Tibial artery (tissue), 4 donors: ENCODE measurements around the gene TMBIM6.

Experiments used
- DNase-seq, 2 donors: peaks; one replicate each; pipeline ENCODE4 v3.0.0-alpha.2; 2019
- H3K27ac ChIP-seq, 2 donors: fragments of 200-600 bp; sonication (generic) in 1 of 2; 1 replicate in 1 of 2; 2 replicates in 1 of 2; pipeline ENCODE4 v1.5.1; 2018 to 2019; ENCODE audit warnings: mild to moderate bottlenecking in 1 of 2
- H3K27me3 ChIP-seq, 2 donors: fragments of 200-600 bp; sonication (generic) in 1 of 2; one replicate each; pipeline versions ENCODE4 v1.5.1 to v1.6.0; 2016 to 2019
- H3K36me3 ChIP-seq, 3 donors: fragments of 200-600 bp; sonication (generic) in 2 of 3; one replicate each; pipeline ENCODE4 v1.5.1; 2016 to 2019; ENCODE audit warnings: mild to moderate bottlenecking in 2 of 3
- H3K4me1 ChIP-seq, 4 donors: fragments of 200-600 bp; sonication (generic) in 2 of 4; 1 replicate in 3 of 4; 2 replicates in 1 of 4; pipeline ENCODE4 v1.5.1; 2016 to 2019
- H3K4me3 ChIP-seq, 2 donors: fragments of 200-600 bp; sonication (generic) in 1 of 2; 1 replicate in 1 of 2; 2 replicates in 1 of 2; pipeline ENCODE4 v1.5.1; 2018 to 2019; ENCODE audit warnings: mild to moderate bottlenecking in 2 of 2
- H3K9me3 ChIP-seq, 3 donors: fragments of 200-600 bp; sonication (generic) in 1 of 3; one replicate each; pipeline ENCODE4 v1.5.1; 2016 to 2019
- intact Hi-C: fragments of 100-400 bp; cut with DNase I; formaldehyde crosslinking; loops from one replicate; pipeline ENCODE4 v1.15.0; 2023; ENCODE audit warnings: low total_unique reads
- TF ChIP-seq, protein P1 (sequence below), 2 experiments: fragments of 200-600 bp in 1 of 2; fragments of 450-650 bp in 1 of 2; IDR thresholded peaks; one replicate each; pipeline ENCODE4 v1.5.1; 2017 to 2019; ENCODE audit warnings: antibody characterized with exemption in 2 of 2, mild to moderate bottlenecking in 1 of 2, moderate library complexity in 1 of 2

The TMBIM6 gene

DNA sequence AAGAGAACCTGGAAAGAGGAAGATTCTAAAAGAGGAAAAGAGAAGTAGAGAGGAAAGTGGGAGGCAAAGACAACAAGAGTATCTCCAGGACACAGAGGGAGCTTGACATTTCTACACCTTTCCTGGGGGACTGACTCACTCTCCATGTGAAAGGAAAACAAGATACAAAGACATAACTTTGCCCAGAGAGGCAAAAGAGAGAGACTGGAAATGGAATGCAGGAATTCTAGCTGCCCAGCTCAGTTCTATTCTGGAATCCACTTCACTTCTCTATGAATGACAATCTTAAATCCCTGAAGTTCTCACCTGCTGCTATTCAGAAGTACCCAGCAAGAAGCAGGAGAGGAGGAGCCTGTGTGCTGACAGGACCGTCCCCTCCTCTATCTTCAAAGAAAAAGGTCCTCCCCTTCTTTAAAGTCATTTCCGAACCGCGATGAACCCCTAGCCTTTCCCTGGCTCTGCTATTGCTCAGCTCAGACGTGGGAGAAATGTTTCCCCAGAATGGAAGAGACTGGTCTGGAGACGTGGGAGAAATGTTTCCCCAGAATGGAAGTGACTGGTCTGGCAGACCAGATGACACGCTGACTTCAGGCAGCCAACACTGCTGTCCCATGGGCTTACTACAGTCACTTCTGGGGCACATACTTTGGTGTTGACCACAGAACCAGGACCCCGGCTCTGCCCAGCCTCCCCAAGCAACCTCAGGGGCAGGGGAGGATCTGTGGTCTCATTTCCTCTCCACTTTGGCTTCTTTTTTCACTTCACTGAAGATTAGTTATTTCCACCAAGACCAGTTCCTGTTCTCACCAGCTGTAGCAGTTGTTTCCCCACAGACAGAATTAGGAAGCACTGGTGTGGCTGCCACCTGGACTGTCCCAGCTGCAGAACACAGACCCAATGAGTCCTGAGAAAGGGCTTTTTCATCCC lies 42.5 kb upstream of the TMBIM6 start:
- peaks cover 0 to 66% (median 32%) of the 10 kb centered on the region in 4 donors for H3K4me1 ChIP-seq
- no peaks in the 10 kb centered on the region for H3K36me3 ChIP-seq
- H3K27ac ChIP-seq = peak overlapping the region; percentile 69 to 82
- intact Hi-C loops = no loop called here
- TF ChIP-seq, protein P1, sequence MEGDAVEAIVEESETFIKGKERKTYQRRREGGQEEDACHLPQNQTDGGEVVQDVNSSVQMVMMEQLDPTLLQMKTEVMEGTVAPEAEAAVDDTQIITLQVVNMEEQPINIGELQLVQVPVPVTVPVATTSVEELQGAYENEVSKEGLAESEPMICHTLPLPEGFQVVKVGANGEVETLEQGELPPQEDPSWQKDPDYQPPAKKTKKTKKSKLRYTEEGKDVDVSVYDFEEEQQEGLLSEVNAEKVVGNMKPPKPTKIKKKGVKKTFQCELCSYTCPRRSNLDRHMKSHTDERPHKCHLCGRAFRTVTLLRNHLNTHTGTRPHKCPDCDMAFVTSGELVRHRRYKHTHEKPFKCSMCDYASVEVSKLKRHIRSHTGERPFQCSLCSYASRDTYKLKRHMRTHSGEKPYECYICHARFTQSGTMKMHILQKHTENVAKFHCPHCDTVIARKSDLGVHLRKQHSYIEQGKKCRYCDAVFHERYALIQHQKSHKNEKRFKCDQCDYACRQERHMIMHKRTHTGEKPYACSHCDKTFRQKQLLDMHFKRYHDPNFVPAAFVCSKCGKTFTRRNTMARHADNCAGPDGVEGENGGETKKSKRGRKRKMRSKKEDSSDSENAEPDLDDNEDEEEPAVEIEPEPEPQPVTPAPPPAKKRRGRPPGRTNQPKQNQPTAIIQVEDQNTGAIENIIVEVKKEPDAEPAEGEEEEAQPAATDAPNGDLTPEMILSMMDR (IDR thresholded peaks at IDR 0.05) = no peak
- H3K4me3 ChIP-seq = peak overlapping the region; percentile 31 to 42
- no peaks in the 10 kb centered on the region for H3K9me3 ChIP-seq
- H3K27me3 ChIP-seq = no peaks in the 10 kb centered on the region
- DNase-seq = peak; percentile 24 to 76

DNA sequence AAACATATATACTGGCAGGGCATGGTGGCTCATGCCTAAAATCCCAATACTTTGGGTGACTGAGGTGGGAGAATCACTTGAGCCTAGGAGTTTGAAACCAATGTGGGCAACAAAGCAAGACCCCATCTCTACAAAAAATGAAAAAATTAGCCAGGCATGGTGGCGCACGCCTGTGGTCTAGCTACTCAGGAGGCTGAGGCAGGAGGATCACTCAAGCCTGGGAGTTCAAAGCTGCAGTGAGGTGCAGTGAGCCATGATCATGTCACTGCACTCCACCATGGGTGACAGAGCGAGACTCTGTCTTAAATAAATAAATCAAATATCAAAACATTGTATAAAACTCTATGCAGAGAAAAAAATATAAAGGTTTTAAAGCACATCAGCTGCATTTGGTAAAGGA lies 39.3 kb upstream of the TMBIM6 start:
- Histone ChIP-seq H3K27me3 (no peaks in the 10 kb centered on the region), H3K4me1 (peaks cover 0 to 76% (median 44%) of the 10 kb centered on the region in 4 donors)
- intact Hi-C loops = no loop called here

DNA sequence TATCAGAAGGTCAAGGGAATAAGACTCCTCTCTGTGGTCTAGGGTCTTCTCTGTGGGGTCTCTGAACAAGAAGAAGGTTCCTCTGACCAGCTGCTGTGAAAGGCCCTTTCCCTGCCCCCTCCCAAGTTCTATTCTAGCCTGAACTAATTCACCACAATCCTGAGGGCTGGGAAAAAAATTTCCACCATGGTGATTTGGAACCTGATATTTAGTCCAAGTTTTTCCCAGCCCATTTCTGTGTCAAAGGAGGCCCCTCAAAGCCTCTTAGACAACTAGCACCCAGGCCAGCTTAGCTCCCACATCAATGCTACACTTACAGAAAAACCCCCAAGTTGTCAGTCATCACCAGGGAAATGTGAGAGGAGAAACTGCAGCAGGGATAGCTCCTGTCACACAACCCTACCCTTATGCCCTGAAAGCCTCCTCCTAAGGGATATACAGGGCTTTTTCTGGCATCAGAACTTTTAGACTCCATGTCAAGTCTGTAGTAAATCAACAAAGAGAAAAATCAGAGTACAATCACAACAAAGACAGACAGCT lies 38.6 kb upstream of the TMBIM6 start:
- no peaks in the 10 kb centered on the region for H3K27me3 ChIP-seq
- TF ChIP-seq, protein P1 (IDR thresholded peaks at IDR 0.05) = no peak
- peak overlapping the region; percentile 38 to 94 for H3K27ac ChIP-seq
- H3K9me3 ChIP-seq = no peaks in the 10 kb centered on the region
- no peaks in the 10 kb centered on the region for H3K36me3 ChIP-seq
- DNase-seq = no peak
- H3K4me1 ChIP-seq = peaks cover 0 to 68% (median 40%) of the 10 kb centered on the region in 4 donors
- intact Hi-C loops = no loop called here
- H3K4me3 ChIP-seq = no peak overlapping the region

More for the DNA sequence above, 39.3 kb upstream of the TMBIM6 start:
- TF ChIP-seq, protein P1 (IDR thresholded peaks at IDR 0.05) = no peak
- no peak for DNase-seq
- H3K27ac ChIP-seq = peak overlapping the region; percentile 38 to 94
- H3K36me3 ChIP-seq = no peaks in the 10 kb centered on the region
- no peaks in the 10 kb centered on the region for H3K9me3 ChIP-seq
- no peak overlapping the region for H3K4me3 ChIP-seq

DNA sequence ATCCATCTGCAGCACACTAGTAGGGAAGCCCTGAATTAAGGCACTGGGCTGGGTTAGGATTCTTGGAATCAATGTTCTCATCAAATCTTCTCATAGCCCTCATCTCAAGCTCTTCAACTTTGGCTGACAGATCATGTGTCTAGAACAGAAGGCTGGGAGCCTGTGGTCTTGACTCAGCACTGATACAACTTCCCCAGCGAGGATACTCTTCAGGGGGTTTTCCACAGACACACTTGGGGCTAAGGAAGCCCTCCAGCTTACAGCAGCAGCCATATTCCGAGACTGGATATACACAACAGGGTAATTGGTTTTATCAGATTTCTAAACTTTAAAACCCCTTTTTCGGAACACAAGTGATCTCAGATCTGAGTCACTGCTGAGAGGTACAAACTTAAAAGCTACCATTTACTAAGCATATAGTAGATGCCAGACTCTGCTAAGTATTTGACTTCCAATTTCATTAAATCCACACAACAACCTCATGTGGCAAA lies 37.7 kb upstream of the TMBIM6 start:
- Histone ChIP-seq H3K4me1 (peaks cover 0 to 59% (median 33%) of the 10 kb centered on the region in 4 donors), H3K9me3 (no peaks in the 10 kb centered on the region), H3K4me3 (no peak overlapping the region), H3K27ac (peak overlapping the region; percentile 38 to 94), H3K36me3 (no peaks in the 10 kb centered on the region), H3K27me3 (no peaks in the 10 kb centered on the region)
- intact Hi-C loops = no loop called here
- DNase-seq = no peak
- TF ChIP-seq, protein P1 (IDR thresholded peaks at IDR 0.05) = no peak

DNA sequence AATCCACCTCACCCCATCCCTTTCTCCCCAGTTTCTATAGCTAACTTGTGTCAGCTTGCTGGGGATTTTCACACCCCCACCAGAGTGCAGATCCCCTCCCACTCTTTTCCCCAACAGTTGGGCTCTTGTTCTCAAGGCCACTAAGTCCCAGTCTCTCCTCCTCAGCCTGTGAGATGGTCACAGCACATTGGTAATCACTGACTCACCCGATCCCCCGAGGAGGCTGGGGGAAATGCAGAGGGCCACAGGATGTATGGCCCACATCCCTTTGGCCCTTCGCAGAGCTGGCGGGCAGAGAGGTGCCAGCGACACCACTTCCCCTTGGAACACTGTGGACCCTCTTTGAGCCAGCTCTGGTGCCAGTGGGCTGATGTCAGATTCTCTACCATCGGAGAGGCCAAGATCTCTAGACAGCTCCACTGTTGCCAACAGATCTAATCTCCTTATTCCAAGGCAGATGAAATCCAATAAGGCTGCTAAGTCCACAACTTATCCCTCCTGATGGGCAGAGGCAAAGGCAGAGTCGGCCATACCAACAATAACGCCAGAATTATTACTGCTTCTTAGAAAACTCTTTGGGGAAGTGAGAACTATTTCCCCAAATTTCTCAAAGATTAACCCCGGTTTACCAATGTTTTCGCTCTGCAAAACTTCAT lies 35.8 kb upstream of the TMBIM6 start:
- Histone ChIP-seq H3K9me3 (no peaks in the 10 kb centered on the region), H3K4me3 (peak overlapping the region; percentile 83 to 97), H3K27me3 (no peaks in the 10 kb centered on the region), H3K36me3 (no peaks in the 10 kb centered on the region), H3K27ac (peak overlapping the region; percentile 94 to 97), H3K4me1 (peaks cover 0 to 46% (median 25%) of the 10 kb centered on the region in 4 donors)
- intact Hi-C loops = loop anchor here (5.0 kb wide), 1 partner anchor 33 kb away; no protein-coding TSS in a partner anchor
- TF ChIP-seq, protein P1 (IDR thresholded peaks at IDR 0.05) = no peak
- DNase-seq = peak; percentile 39 to 77
